GM21390 (cell line): ENCODE results near the gene AK9.

ENCODE experiments used
- ATAC-seq: cut with Tn5 transposase; IDR thresholded peaks from one replicate; pipeline ENCODE4 v1.9.1; 2021; ENCODE audit not compliant: unreplicated experiment

The AK9 gene

DNA sequence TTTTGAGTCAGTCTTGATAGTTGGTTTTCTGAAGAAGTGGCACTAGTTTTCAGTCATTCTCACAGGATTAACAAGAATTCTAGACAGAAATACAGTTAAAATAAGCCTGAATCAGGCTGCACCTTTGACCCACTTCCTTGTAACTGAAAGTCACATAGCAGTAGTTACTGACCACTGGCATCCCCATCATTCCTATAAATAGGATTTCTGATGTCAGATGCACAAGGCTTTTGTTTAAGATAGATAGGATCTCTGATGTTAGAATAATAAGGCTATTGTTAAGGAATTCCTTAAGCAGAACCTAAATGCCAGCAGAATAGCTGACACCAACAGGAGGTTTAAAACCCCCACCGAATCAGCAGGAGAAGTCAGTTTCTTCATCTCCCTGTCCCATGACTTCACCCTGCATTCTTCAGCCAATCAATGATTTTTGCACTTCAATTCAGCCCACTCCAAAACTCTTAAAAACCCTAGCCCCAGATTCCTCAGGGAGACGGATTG is 177.4 kb downstream of the AK9 start:
- no peak for ATAC-seq

DNA sequence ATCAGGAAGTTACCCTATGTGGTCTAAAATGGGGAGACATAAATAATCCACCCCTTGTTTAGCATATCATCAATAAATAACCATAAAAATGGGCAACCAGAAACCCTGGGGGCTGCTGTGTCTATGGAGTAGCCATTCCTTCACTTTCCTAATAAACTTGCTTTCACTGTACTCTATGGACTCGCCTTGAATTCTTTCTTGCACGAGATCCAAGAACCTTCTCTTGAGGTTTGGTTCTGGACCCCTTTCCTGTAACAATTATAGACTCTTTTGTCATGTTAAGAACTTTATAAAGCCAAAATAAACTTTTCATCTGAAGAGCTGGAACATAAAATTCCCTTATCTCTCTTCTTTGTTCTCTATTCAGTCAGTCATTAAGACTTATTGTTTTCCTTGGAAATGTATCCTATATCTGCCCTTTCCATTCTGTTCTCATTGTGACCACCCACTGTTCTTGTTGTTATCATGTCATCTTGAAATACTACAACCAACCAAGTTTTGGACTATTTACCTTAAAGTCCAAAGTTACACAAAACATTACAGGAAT is 178.7 kb downstream of the AK9 start:
- no peak for ATAC-seq

DNA sequence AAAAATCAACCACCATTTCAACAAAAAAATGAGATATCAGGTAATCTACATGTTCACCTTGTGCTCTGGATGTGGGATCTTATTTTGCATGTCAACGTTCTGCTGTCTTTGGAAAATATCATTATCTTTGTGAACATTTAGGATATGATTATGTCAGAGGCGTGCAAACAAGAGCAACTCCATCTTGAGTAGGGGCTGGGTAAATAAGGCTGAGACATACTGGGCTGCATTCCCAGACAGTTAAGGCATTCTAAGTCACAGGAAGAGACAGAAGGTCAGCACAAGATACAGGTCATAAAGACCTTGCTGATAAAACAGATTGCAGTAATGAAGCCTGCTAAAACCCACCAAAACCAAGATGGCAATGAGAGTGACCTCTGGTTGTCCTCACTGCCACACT is 179.2 kb downstream of the AK9 start:
- no peak for ATAC-seq

DNA sequence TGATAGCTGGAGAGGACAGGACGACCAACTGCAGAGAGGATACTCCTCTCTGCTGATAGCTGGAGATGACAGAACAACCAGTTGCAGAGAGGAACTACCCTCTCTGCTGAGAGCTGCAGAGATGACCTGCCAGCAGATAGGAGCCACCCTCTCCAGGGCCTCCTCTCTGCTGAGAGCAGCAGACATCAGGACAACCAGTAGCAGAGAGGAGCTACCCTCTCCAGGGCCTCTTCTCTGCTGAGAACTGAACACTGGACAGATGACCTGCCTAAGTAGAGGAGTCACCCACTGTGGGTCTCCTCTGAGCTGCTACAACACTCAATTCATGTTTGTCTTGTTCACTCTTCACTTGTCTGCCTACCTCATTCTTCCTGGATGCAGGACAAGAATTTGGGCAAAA is 180.6 kb downstream of the AK9 start:
- ATAC-seq: no peak

DNA sequence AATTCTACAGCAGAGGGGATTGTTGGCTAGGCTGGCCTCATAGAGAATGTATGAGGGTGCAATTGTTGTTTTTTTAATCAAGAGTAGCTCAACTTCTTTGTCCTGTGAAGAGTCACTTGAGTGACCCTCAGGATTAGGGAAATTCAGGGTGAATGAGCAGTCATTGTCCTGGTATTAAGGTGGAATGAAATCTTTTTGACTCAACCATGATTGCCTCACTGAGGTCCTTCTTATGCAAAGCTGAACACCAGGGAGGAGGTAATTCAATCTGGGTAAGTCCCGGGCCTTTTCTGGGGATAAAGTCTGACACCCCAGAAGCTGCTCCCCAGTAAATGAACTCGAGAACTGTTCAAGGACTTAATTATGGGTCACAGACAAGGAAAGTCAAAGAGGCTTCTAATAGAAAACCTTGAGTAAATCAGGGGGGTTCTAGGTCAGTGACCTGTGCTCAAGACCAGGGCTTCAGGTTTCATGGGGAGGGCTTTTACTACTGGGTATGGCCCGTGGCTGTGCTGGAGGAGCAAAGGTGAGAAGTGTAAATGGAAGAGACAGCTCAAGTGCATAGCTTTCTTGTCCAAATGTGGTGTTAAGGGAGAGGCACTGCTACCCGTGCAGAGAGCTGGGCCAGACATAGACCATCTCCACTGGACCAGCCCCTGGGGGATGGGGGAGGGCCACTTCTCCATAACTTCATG is 182.7 kb downstream of the AK9 start:
- ATAC-seq: no peak

DNA sequence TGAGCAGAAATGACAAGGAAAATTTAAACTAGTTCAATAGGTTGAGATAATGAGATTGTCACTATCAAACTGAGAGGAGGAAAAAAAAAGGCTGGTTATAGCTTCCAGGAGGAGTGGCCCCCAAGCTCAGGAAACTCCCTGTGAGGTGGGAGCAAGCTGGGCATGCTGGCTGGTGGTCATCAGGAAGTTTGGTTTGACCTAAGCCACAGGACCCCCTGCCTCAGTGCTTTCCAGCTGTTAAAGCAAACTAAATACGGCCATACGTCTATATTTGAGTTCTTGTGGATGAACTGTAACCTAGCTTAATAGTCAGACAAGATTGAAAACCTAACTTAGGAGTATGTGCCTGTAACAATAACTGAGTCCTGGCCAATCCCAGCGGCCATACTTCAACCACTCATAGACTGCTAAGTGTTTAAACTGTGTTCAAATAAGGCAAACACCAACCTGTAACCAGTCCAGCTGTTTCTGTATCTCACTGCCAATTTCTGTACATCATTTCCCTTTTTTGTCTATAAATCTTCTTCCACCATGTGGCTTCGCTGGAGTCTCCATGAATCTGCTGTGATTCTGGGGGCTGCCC is 183.4 kb downstream of the AK9 start:
- no peak for ATAC-seq

DNA sequence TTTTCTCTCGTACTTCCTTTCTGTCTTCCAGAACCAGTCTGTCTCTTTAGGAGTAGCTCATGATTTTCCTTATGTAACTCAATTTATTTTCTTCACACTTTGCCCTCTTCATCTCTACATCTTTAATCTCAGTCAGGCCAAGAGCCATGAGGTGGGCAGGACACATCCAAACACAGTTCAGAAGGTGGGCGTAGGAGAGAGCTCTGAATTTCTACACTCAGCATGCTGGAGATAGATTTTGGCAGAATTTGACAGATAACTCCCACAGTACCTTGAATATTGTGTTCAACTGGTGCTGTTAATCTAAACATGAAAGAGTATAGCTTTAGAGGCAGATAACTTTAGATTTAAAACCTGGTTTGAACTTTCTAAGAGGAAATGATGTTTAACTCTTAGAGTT is 184.2 kb downstream of the AK9 start:
- no peak for ATAC-seq

DNA sequence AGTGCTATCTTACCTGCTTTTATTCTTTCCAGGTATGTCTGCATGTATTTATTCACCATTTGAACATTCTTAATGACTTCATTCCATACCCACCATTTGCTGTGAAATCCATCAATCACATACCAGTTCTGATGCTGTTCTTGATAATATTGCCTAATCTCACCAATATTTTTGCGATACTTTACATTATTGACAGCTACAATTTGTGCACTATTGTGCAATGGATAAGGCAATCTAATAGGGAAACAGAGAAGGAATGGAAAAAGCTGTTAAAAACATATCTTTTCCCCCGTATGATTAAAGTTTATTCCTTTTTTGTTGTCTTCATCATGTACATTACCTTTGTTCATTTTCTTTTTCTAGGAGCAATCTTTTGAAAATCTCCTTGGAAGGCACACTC is 184.7 kb downstream of the AK9 start:
- no peak for ATAC-seq

DNA sequence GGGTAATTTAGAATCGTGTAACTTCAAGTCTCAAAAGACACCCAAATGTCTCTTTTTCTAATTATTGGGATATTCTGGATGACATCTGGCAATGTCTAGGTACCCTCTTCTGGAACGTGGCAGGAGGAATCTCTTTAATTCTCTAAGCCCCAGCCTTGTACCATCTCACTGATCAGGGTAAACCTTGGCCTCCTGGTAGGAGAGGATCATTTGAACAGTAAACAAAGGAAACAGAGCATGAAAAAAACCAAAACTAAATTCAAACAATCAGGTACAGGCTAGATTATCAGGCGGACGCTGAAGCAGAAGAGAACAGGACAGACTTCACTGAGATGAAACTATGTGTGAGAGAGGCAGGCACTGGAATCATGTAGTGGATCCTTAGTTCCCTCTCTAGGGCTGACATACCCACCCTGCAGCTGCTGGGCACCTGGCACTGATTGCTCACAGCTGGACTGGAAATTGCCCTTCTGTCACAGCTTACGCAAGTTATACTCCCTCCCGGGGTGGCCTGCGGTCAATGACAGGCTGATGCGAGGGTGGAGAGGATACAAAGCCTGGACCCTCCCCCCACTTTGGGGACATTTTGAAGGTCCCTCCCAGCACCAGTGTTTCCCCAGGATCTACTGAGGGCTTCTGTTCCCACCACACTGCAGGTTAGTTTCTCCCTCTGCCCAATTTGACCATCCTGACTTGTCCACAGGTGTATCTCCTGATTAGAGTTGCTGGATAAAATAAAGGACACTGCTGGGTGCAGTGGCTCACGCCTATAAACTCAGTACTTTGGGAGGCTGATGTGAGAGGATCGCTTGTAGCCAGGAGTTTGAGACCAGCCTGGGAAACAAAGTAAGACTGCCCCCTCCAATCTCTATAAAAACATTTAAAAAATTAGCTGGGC is 187.4 kb downstream of the AK9 start:
- no peak for ATAC-seq

DNA sequence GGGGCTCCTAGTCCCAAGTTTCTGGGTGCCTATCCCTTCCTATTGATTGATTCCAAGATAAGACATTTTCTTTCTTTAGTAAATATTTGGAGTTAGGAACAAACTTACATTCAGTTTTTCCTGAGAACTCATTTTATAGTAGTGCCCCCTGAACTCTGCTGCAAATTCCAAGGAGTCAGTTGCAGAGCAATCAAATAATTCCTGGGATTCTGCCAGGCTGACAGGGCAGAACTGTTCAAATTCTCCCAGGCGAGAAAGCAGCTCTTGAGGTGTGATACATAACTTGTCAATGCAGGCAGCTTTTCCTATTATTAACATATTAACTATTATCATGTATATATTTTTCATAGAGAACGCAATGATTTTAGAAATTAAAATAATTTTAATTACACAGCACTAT is 192.1 kb downstream of the AK9 start:
- ATAC-seq: no peak

DNA sequence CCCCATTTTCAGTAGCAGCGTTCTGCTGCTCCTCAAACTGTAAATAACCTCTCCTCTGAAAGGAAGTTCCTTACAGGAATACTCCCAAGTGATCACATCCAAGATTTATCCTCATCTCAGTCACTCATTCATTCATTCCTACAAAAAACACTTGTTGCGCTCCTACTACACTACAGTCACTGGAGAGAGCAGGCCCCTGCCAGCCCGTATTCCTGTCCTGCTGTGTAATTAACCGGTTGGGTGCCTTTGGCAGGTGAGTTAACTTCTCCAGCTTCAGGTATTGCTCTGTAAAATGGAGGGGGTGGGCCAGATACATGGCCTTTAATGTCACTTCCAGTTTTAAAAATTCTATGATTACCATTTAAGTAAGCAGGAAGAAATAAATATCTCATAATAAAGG is 192.9 kb downstream of the AK9 start:
- no peak for ATAC-seq

DNA sequence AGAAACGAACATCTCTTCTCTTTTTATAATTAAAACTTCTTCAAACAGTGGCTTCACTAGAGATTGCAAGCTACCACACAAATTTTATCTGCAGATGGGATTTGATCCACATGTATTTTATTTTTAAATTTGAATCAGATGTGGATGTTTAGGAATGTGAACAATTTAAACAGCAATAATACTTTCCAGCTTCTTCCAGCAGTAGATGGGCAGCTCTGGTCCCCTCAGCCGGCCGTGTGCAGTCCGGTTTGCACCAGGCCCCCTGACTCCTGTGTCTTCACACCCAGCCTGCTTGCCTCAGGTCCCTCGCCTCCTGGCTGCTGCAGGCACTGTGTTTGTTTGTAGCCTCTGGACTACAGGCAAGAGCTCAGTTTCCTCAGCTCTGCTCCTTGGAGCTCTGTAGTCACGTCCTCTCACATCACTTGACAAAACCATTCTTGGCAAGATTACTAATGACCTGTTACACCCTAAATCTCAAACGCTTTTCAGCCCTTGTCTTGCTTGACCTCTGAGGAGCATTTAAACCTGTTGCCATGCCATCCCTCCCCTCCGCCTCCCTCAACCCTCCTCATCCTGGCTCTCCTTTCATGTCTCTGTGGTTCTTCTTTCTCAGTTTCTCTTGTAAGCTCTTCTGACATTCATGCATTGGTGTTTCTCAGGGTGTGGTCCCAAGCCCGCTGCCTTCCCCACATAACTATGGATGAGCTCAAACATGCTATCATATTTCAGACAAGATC is 194.8 kb downstream of the AK9 start:
- no peak for ATAC-seq

DNA sequence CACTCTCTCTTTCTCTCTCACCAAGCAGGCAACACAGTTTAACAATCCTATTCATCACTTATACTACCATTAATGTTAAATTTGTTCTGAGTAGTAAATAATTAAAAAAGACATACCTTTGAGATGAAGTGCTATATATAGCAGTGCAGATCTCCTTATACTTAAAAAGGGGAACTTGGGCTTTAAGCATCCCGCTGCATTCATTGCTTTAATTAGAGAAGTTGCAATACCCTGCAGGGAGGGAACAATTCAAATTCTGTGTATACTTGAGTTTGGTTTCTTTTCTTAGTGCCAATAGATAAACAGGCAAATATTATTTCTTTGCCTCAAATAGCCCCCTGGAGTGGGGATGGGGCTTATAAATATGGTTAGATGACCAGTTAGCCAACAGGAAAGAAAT is 197.1 kb downstream of the AK9 start:
- ATAC-seq: no peak

DNA sequence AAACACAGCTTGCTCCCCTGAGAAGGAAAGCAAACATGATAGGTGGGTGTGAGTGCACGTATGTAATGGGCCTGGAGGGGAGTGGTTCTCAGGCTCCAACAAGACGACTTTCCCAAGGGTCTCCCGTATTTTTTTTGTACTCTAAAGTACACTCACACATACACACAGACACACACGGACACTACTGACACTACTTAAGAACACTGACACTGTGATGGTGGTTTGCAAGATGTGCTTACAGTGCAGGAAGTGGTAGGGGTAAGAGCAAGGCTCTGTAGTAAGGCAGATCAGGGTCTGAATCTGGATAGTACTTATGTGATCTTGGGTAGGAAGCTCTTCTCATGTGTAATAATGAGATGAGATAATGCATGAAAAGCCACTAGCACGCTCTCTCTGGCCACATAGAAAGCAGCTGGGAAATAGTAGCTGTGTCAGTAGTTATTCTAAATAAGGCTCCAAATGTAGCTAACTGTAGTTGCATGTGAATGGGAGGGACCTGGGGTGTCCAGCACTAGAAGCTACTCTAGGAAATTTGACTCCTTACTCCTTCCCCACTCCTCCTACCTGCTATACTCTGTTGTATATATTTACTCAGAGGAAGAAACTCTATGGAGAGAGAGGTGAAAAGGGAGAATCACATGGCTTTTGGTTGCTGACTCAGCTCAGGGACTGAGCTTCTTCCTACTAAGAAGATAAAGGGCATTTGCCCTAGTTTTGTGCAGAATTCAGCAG is 199.6 kb downstream of the AK9 start:
- ATAC-seq: no peak

DNA sequence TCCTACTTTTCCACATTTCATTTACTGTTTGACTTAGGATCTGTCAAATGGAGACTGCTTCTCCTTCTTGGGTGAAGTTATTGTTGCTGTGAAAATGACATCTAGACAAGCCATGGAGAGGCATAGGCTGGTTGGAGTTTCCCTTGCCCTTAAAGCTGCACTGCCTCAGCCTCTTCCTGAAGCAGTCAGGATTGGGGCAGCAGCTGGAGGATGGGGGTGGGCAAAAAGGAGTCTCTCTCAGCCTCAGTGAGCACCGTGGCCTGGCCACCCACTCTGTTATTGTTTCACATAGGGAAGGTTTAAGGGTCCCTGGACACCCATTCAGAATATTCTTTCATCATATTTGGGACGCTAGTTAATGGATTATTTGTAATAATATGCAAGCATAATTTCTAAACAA is 200.3 kb downstream of the AK9 start:
- ATAC-seq: no peak

DNA sequence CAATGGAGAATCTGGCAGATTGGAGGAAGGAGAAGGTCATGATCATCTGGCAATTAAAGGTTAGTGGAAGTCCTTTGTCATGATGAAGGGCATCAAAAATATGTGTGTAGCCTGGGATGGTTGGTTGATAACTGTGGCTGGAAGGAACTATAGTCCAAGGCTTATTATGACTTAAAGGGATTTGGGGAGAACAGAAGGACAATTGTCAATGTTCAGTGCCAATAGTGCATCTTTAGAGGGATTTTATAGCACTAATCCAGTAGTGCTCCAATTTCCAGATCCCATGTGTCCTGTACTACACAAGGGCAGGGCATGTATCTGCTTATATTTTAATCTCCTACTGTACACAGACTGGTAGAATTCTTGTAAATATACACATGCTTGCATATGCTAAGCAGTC is 203.0 kb downstream of the AK9 start:
- ATAC-seq: no peak

DNA sequence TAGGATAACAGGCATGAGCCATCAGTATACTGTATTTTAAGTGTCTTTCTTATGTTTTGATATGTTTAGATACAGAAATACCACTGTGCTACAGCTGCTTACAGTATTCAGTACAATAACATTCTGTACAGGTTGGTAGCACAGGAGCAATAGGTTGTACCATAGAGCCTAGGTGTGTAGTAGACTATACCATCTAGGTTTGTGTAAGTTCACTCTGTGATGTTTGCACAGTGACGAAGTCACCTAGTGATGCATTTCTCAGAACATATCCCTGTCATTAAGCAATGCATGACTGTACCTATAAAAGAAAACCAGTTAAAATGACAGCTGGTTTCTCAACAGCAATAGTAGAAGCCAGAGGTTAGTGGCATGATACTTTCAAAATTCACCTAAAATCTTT is 204.9 kb downstream of the AK9 start:
- ATAC-seq: no peak

DNA sequence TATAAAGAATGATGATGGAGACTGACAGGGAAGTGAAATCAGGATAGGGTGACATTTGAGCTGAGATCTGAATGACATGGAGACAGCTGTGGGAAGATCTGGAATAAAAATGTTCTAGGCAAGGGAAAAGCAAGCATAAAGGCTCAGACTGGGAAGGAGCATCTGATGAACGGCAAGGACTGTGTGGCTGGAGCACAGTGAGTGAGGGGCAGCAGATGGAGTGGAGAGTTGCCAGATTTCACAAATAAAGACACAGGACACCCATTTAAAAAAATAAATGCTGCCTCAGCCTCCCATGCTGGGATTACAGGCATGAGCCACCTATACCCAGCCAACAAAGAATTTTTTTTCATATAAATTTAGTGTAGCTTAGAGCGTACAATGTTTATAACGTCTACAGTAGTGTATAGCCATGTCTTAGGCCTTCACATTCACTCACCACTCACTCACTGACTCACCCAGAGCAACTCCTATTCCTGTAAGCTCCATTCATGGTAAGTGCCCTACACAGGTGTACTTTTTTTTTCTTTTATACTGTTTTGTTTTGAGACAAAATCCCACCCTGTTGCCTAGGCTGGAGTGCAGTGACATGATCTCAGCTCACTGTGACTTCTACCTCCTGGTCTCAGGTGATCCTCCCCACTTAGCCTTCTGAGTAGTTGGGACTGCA is 205.6 kb downstream of the AK9 start:
- ATAC-seq: no peak

DNA sequence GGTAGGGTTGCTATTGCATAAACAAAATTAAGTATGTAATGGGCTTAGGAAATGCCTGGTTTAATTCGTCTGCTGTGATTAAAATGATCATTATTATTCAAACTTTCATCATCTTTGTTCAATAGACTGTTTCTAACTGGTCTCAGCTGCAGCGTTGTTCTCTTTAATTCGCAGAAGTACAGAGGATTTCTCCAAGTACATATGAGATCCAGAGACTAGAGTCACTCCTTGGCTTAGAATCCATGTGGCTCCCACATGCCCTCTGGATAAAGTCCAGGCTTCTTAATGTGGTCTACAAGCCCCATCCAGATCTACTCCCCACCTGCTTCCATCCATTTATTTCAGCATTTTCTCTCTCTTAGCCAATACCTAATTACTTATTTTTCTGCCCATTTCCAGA is 206.9 kb downstream of the AK9 start:
- ATAC-seq: no peak

DNA sequence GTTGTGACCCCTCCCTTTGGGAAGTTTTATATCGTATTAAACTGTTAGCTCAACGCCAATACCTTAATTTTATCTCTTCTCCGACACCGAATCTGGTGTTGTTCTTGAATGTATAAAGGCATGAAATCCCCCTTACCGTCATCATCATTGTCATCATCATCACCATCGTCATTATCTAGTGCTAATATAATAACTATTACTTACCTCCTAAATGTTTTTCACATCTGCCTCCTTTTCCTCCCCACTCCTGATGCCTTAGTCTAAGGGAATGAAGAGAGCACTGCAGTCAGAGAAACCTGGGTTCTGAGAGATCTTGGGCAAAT is 207.3 kb downstream of the AK9 start:
- no peak for ATAC-seq
